AG04450 (cell line): ENCODE results near the gene ADRA2B. TPM values are rescaled to one million over a fixed set of nuclear protein-coding genes. Genes with fewer than 3 reads are reported as not detected.

Experiments used
- CTCF ChIA-PET: fragments of 300-600, 350-600 bp; formaldehyde crosslinking; extraction: SDS; loops from one replicate; lab custom pipeline; 2022; ENCODE audit warnings: antibody characterized with exemption, inconsistent platforms; lab: Charles Lee
- POLR2A ChIA-PET: fragments of 350-600 bp; formaldehyde crosslinking; extraction: SDS; loops from one replicate; lab custom pipeline; 2021; ENCODE audit warnings: antibody characterized with exemption, inconsistent platforms; lab: Yijun Ruan, JAX
- DNase-seq: peaks from one replicate; pipeline ENCODE4 v3.0.0-alpha.2; 2011; ENCODE audit warnings: low read depth, low spot score
- H3K27ac ChIP-seq: one replicate; pipeline ENCODE4 v1.5.1; 2012; ENCODE audit warnings: low read depth, low read length, control low read depth
- H3K27me3 ChIP-seq: one replicate; pipeline ENCODE4 v1.6.0; 2012; ENCODE audit warnings: low read length; ENCODE audit not compliant: control insufficient read depth, insufficient read depth
- H3K4me3 ChIP-seq: 2 replicates; pipeline ENCODE4 v1.5.1; 2011; ENCODE audit warnings: mild to moderate bottlenecking, low read depth, low read length, control low read depth
- H3K9me3 ChIP-seq: 2 replicates; pipeline ENCODE4 v1.5.1; 2012; ENCODE audit warnings: low read length; ENCODE audit not compliant: control insufficient read depth, insufficient read depth
- CTCF ChIP-seq: IDR thresholded peaks from 2 replicates; pipeline ENCODE4 v1.5.1; 2011; ENCODE audit warnings: low read depth, low read length, control low read depth, inconsistent platforms
- polyA plus RNA-seq: library from polyadenylated mRNA; depleted of rRNA; stranded (reverse); fragments of >200 nt; gene quantifications from 2 replicates; pipeline ENCODE4 v1.2.3, GENCODE V29; 2011

Gene ADRA2B
- polyA plus RNA-seq, 1 experiment: not detected

- CTCF ChIA-PET: interaction anchor here (5.3 kb wide), 1 partner anchor 38 kb away, joined by 54 read pairs; no protein-coding TSS in a partner anchor
These were observed 19.2 kb upstream of the ADRA2B start for GRCh38 chr2:96135621-96136020.

GRCh38 chr2:96135171-96135570 is 18.8 kb upstream of the ADRA2B start:
- no peak for DNase-seq
- ChIA-PET CTCF (no interaction called here), POLR2A (no interaction called here)
- Histone ChIP-seq H3K27ac (no peak overlapping the region), H3K27me3 (peaks cover 34% of the 10 kb centered on the region), H3K9me3 (no peaks in the 10 kb centered on the region; the same call in 1 of the 2 replicates), H3K4me3 (no peak overlapping the region)
- no peak for TF ChIP-seq CTCF

More at GRCh38 chr2:96135621-96136020, 19.2 kb upstream of the ADRA2B start:
- H3K27ac ChIP-seq: no peak overlapping the region
- H3K4me3 ChIP-seq: no peak overlapping the region
- no peak for DNase-seq
- peaks cover 29% of the 10 kb centered on the region for H3K27me3 ChIP-seq
- POLR2A ChIA-PET: no interaction called here
- TF ChIP-seq CTCF: no peak
- no peaks in the 10 kb centered on the region; the same call in 1 of the 2 replicates for H3K9me3 ChIP-seq

- no peak for TF ChIP-seq CTCF
- ChIA-PET POLR2A (no interaction called here), CTCF (no interaction called here)
- H3K4me3 ChIP-seq: no peak overlapping the region
- DNase-seq: no peak
- no peaks in the 10 kb centered on the region; the same call in 1 of the 2 replicates for H3K9me3 ChIP-seq
- no peak overlapping the region for H3K27ac ChIP-seq
- H3K27me3 ChIP-seq: peaks cover 37% of the 10 kb centered on the region
These were observed 18.1 kb upstream of the ADRA2B start for GRCh38 chr2:96134421-96134820.

GRCh38 chr2:96131813-96132745 is 15.7 kb upstream of the ADRA2B start:
- CTCF ChIA-PET: interaction anchor here (0.6 to 1.8 kb wide), 2 partner anchors 42 to 53 kb away, joined by 4 to 5 read pairs; no protein-coding TSS in a partner anchor
- no peak for TF ChIP-seq CTCF

More at GRCh38 chr2:96131813-96132745, 15.7 kb upstream of the ADRA2B start:
- Histone ChIP-seq H3K9me3 (no peaks in the 10 kb centered on the region; the same call in 1 of the 2 replicates), H3K27me3 (peaks cover 41% of the 10 kb centered on the region), H3K27ac (no peak overlapping the region), H3K4me3 (no peak overlapping the region)
- POLR2A ChIA-PET: no interaction called here
- DNase-seq: no peak
